Skin epidermis (tissue), 12 donors: ENCODE results near the gene TRIM63.
"Not testable (repeated sequence)": the region's sequence is repeated elsewhere in the genome, so short reads cannot be mapped to it uniquely, and the experiment has no call there.

Source experiments
- H3K27ac ChIP-seq, 21 experiments: fragments of 200-600 bp; sonication (generic) in 11 of 21; one replicate each; pipeline ENCODE4 v1.5.0; 2020; ENCODE audit warnings: mild to moderate bottlenecking in 3 of 21, inconsistent platforms in 2 of 21, moderate library complexity in 2 of 21
- H3K4me3 ChIP-seq, 7 experiments: fragments of 200-600 bp; sonication (generic) in 2 of 7; one replicate each; pipeline ENCODE4 v1.5.0; 2020; ENCODE audit warnings: inconsistent platforms in 2 of 7, mild to moderate bottlenecking in 2 of 7, moderate library complexity in 1 of 7

TRIM63 gene

DNA sequence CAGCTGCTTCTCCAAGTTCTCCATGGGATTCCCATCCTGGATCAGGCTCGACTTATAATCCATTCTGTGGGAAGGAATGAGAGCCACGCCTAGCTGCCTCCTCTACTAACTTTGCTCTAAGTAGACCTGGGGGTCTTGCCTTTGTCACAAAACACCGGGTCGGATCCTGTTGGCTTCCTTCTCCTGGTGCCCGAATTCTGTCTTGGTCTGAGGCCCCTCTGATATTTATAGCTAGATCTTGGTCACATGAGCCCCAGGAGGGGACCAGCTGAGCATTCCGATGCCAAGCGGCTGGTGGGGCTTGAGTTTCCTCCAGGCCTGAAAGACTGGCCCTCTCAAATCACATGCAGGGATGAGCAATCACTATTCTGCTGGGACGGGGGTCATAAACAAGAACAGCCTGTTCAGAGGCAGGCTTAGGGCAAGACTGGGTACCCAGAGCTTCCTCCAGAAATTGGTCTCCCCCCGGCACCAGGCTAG, at the start of gene TRIM63:
Gene TRIM63 (minus strand): TSS at position 199 of the 480 bp plus-strand sequence. CDS start 136 bp downstream, at position 63.
- Histone ChIP-seq H3K27ac (peak within 1 kb of the TSS in 2 of 21 experiments; percentile 13 to 47), H3K4me3 (peak within 1 kb of the TSS in 1 of 7 experiments; percentile 4)

DNA sequence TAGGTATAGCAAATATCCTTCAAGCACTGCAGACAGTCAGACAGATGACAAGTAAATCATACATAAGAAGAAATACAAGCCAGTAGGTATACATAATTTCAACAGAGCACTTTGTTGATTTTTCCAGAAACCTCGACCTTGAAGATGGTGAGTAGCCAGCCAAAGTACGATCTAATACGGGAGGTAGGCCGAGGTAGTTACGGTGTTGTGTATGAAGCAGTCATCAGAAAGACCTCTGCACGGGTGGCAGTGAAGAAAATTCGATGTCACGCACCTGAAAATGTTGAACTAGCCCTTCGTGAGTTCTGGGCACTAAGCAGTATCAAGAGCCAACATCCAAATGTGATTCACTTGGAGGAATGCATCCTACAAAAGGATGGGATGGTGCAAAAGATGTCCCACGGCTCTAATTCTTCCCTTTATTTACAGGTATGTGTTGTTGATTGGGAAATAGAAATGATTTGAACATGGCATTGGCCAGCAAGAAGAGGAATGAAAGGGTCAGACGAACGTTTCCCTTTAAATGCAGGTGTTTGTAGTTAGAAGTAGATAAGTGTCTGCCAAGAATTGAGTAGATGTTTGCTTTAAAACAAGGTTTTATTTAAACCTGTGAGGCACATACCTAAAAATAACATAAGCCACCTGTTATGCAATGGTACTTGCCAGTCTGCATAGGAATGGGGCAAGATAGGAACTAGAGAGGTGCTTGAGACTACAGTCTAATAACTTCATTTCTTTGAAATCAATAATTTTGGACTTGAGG, 46.9 kb upstream of the TRIM63 start:
- Histone ChIP-seq H3K4me3 (no peak overlapping the region), H3K27ac (no peak overlapping the region)

DNA sequence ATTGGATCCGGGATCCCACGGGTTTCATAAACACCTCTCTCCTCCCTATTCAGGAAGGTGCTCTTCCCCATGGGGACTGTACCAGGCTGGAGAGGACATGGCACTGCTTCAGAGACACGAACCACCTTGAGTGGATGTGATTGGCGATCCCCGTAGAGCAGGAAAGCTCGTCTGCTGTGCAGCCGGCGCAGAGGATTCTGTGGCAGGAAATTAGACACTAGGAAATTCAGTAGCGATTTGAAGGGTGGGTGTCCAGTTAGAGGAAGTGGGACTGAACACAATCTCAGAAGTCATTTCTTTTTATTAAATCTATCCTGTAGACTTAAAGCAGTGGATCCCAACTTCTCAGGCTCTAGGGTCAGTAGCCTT, 45.0 kb upstream of the TRIM63 start:
- Histone ChIP-seq H3K27ac (peak overlapping the region in 20 of 21 experiments; percentile 74 to 99 (median 96)), H3K4me3 (peak overlapping the region; percentile 85 to 100 (median 96))

GRCh38 chr1:26111530-26112406, 44.3 kb upstream of the TRIM63 start, which contains the start of gene PDIK1L:
TSS of gene PDIK1L (plus strand) at chr1:26111824. CDS start at chr1:26114309, 2,485 bp downstream.
- Histone ChIP-seq H3K27ac (peak within 1 kb of the TSS; percentile 85 to 99 (median 96)), H3K4me3 (peak within 1 kb of the TSS; percentile 85 to 100 (median 96))

GRCh38 chr1:26110731-26111529, 43.5 kb upstream of the TRIM63 start:
- H3K27ac ChIP-seq: peak overlapping the region; percentile 85 to 99 (median 96)
- peak overlapping the region; percentile 85 to 100 (median 96) for H3K4me3 ChIP-seq

GRCh38 chr1:26109229-26110164, 42.1 kb upstream of the TRIM63 start:
- H3K4me3 ChIP-seq: no peak overlapping the region
- H3K27ac ChIP-seq: peak overlapping the region in 2 of 21 experiments; percentile 92 to 97

GRCh38 chr1:26105226-26105548, 37.8 kb upstream of the TRIM63 start:
- H3K4me3 ChIP-seq, H3K27ac ChIP-seq: not testable (repeated sequence)

- H3K4me3 ChIP-seq: no peak overlapping the region
- H3K27ac ChIP-seq: no peak overlapping the region
Observed at GRCh38 chr1:26102526-26102925, 35.1 kb upstream of the TRIM63 start.

DNA sequence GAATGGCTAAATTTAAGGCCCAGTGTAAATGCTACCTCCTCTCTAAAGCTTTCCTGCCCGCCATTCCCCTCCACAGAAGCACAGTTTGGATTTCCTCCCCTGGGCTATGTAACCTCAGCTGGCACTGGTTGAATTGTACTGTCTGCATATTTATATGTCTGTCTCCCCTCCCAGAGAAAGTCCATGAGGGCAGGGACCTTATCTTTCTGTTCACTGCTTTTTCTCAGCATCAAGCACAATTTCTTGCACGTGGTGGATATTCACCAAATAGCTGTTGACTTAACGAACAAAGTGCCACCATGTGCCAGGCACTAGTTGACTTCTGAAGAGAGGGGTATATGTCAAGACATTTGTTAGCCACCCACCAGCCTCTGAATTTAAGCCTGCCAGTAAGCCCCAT, 34.7 kb upstream of the TRIM63 start:
- H3K27ac ChIP-seq: no peak overlapping the region
- no peak overlapping the region for H3K4me3 ChIP-seq

DNA sequence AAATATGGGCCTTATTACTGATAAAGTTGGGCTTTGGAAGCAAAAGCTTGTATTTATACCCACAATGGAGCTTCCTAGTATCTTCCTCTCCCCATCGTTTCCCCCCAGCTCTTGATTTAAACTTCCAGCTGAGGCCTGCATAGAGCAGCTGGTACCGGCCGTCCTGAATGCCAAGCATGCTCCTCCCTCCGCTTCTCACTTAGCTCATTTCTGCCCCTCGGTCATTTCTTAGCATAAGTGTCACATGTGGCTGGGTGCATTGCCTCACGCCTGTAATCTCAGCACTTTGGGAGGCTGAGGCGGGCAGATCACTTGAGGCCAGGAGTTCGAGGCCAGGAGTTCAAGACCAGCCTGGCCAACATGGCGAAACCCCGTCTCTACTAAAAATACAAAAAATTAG, 32.8 kb upstream of the TRIM63 start:
- not testable (repeated sequence) for H3K4me3 ChIP-seq, H3K27ac ChIP-seq

- H3K4me3 ChIP-seq: no peak overlapping the region
- H3K27ac ChIP-seq: no peak overlapping the region
Observed at GRCh38 chr1:26099780-26100179, 32.4 kb upstream of the TRIM63 start.

- Histone ChIP-seq H3K4me3 (no peak overlapping the region), H3K27ac (no peak overlapping the region)
Observed at GRCh38 chr1:26098602-26099001, 31.2 kb upstream of the TRIM63 start.

DNA sequence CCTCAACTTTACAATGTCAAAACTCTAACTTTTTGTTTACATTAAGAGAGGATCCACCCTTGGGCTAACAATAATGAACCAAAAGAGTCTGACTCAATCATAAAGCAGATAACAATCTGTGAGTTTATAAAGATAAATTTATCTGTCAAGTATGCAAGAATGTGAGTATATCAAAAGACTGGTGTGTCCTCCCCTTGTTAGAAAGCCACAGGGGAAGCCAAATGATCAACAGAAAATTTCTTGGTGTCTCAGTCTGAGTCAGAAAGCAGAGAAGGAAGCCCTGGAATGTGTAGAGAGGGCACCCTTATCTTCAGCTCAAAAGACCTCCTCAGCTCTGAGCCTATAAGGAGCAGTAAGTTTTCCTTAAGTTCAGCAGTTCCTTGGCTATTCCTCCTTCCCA, 30.3 kb upstream of the TRIM63 start:
- H3K27ac ChIP-seq: no peak overlapping the region
- H3K4me3 ChIP-seq: no peak overlapping the region

- H3K27ac ChIP-seq: no peak overlapping the region
- H3K4me3 ChIP-seq: no peak overlapping the region
Observed at GRCh38 chr1:26096471-26096870, 29.0 kb upstream of the TRIM63 start.

DNA sequence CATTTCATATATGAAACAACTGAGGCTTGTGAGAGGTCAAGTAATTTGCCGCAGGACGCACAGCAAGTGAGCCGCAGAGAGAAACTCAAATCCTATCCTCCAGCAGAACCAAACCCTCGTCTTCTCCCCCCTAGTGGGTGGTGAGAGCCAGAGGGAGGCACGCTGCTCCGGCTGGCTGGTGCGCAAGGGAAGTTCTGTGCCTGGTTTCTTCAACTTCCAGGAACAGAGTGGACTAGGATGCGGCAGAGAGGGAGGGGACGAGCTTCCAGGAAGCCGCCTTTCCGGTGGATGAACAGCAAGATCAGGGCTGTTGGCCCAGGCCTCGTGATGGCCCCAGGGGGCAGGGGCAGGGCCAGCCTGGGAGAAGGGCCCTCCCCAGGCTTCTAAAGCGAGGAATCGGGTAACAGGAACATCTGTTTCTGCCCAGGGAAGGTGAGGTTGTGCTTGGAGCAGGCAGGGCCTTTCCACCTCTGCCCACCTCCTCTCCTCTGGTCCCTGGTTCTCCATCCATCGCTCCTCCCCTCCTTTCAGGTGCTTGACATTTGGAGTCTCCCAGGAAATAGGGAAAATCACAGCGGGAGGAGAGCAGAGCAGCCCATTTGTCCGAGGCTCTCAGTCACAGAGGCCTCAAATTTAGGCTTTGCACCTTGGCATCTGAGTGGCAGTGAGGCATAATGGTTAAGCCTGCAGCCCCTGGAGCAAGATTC, 27.4 kb upstream of the TRIM63 start:
- Histone ChIP-seq H3K4me3 (no peak overlapping the region), H3K27ac (peak overlapping the region in 4 of 21 experiments; percentile 28 to 62 (median 48))

- peak overlapping the region in 3 of 21 experiments; percentile 28 to 58 (median 38) for H3K27ac ChIP-seq
- H3K4me3 ChIP-seq: no peak overlapping the region
Observed at GRCh38 chr1:26094076-26094669, 26.7 kb upstream of the TRIM63 start.

GRCh38 chr1:26093569-26093968, 26.1 kb upstream of the TRIM63 start:
- H3K4me3 ChIP-seq, H3K27ac ChIP-seq: not testable (repeated sequence)

- H3K27ac ChIP-seq: no peak overlapping the region
- H3K4me3 ChIP-seq: no peak overlapping the region
Observed at GRCh38 chr1:26092422-26092821, 25.0 kb upstream of the TRIM63 start.
